HPDE6-E6E7 (cell line): ENCODE measurements around the gene ITGB1.
"Not testable (repeated sequence)": the region's sequence is repeated elsewhere in the genome, so short reads cannot be mapped to it uniquely, and the experiment has no call there.

Experiments
- DNase-seq: peaks from one replicate; pipeline ENCODE4 v3.0.0; 2011; ENCODE audit warnings: missing footprints; ENCODE audit errors: extremely low spot score

The ITGB1 gene

GRCh38 chr10:32938554-32939061 lies 19.4 kb downstream of the ITGB1 start:
- no peak for DNase-seq

- no peak for DNase-seq
Measured at GRCh38 chr10:32937911-32938424, 20.1 kb downstream of the ITGB1 start.

GRCh38 chr10:32932225-32932729 lies 25.8 kb downstream of the ITGB1 start:
- no peak for DNase-seq

- DNase-seq: no peak
Measured at GRCh38 chr10:32931593-32931992, 26.4 kb downstream of the ITGB1 start.

- DNase-seq: no peak
Measured at GRCh38 chr10:32930036-32930435, 28.0 kb downstream of the ITGB1 start.

- DNase-seq: no peak
Measured at GRCh38 chr10:32929634-32930033, 28.4 kb downstream of the ITGB1 start.

- no peak for DNase-seq
Measured at GRCh38 chr10:32927750-32928149, 30.3 kb downstream of the ITGB1 start.

- DNase-seq: no peak
Measured at GRCh38 chr10:32923849-32924248, 34.2 kb downstream of the ITGB1 start.

GRCh38 chr10:32923134-32923533 lies 34.9 kb downstream of the ITGB1 start:
- no peak for DNase-seq

- DNase-seq: no peak
Measured at GRCh38 chr10:32922170-32922569, 35.9 kb downstream of the ITGB1 start.

GRCh38 chr10:32917817-32918216 lies 40.2 kb downstream of the ITGB1 start:
- not testable (repeated sequence) for DNase-seq

GRCh38 chr10:32911285-32912016 lies 46.6 kb downstream of the ITGB1 start:
- no peak for DNase-seq

- DNase-seq: not testable (repeated sequence)
Measured at GRCh38 chr10:32909970-32910369, 48.1 kb downstream of the ITGB1 start.

GRCh38 chr10:32909456-32909855 lies 48.6 kb downstream of the ITGB1 start:
- no peak for DNase-seq

- no peak for DNase-seq
Measured at GRCh38 chr10:32906595-32906994, 51.4 kb downstream of the ITGB1 start.

- DNase-seq: no peak
Measured at GRCh38 chr10:32905466-32905865, 52.6 kb downstream of the ITGB1 start.

GRCh38 chr10:32901815-32902214 lies 56.2 kb downstream of the ITGB1 start:
- no peak for DNase-seq

GRCh38 chr10:32895200-32895968 lies 62.6 kb downstream of the ITGB1 start:
- DNase-seq: not testable (repeated sequence)

GRCh38 chr10:32893916-32894664 lies 63.9 kb downstream of the ITGB1 start:
- DNase-seq: no peak

- DNase-seq: no peak
Measured at GRCh38 chr10:32893434-32893833, 64.6 kb downstream of the ITGB1 start.

GRCh38 chr10:32891261-32891660 lies 66.8 kb downstream of the ITGB1 start:
- DNase-seq: no peak

GRCh38 chr10:32890444-32890843 lies 67.6 kb downstream of the ITGB1 start:
- no peak for DNase-seq
